HG03135 (cell line): ENCODE data around the gene OR5A1.

Source experiments
- ATAC-seq: cut with Tn5 transposase; IDR thresholded peaks from one replicate; pipeline ENCODE4 v1.9.1; 2021; ENCODE audit warnings: mild to moderate bottlenecking, moderate library complexity; ENCODE audit not compliant: unreplicated experiment

The OR5A1 gene

DNA sequence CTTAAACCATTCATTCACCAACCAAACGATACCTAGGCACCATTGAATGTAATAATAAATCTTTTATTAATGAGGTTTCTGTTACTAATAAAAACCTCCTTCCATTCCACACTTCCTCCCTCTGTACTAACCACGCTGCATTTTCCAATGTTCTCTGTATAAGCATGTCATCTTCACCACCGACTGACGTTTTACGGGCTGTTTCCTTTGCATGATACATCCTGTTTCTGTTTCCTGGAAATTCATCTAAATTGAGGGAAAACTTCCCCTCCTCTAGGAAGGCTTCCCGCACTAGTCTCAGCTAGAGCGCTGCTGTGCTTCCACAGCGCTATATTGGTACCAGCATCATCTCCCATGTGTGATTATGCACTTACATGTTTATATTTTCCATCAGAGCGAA lies 38.9 kb downstream of the OR5A1 start:
- ATAC-seq, result no peak

DNA sequence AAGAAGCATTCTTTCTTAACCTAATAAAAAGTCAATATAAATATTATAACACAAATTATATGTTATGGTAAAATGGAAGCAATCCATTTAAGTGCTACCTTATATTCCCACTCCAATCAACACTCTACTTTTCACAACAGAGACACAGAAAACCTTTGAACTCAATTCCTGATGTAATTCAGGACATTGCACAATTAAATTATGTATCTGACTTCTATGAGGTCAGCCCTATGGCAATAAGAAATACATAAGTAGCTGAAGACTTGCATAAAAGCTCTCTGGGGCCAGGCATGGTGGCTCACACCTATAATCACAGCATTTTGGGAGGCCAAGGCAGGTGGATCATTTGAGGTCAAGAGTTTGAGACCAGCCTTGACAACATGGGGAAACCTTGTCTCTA lies 43.6 kb downstream of the OR5A1 start:
- ATAC-seq, result no peak

DNA sequence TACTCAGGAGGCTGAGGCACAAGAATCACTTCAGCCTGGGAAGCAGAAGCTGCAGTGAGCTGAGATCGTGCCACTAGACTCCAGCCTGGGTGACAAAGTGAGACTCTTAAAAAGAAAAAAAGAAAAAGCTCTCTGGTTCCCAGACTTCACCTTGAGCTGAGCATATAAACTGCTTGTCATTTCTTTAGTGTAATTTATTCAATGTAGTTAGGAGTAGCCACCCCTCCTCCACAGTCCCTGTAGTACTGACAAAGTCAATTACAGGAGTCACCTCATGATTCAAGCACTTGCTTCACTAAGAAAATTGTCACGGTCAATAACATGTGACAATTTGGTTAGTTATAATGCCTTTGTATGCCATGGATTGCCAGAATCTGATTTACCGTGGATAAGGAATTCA lies 44.1 kb downstream of the OR5A1 start:
- ATAC-seq, result no peak
